Fibroblast of gingiva (primary cell): ENCODE data around the gene TFAP2E.
"Not testable (repeated sequence)": the region's sequence is repeated elsewhere in the genome, so short reads cannot be mapped to it uniquely, and the experiment has no call there.

ENCODE experiments used
- DNase-seq: peaks from one replicate; pipeline ENCODE4 v3.0.0-alpha.2; 2011; ENCODE audit warnings: low read depth

The TFAP2E gene

DNA sequence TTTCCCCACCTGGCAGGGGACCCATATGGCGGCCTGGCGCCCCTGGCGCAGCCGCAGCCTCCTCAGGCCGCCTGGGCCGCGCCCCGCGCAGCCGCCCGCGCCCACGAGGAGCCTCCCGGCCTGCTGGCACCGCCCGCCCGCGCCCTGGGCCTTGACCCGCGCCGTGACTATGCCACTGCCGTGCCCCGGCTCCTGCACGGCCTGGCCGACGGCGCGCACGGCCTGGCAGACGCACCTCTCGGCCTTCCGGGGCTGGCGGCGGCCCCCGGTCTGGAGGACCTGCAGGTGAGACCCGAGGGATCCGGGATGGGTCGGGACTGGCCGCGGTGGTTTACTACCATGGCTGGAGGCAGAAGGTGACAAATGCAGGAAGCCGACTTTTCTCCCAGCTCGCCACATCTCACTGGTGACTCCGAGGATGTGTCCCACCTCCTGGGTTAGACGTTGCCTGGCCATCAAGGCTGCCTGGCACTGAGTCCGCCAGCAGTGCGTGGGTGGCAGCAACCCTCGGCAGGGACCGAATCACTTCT lies 1.1 kb downstream of the TFAP2E start:
- DNase-seq = no peak

DNA sequence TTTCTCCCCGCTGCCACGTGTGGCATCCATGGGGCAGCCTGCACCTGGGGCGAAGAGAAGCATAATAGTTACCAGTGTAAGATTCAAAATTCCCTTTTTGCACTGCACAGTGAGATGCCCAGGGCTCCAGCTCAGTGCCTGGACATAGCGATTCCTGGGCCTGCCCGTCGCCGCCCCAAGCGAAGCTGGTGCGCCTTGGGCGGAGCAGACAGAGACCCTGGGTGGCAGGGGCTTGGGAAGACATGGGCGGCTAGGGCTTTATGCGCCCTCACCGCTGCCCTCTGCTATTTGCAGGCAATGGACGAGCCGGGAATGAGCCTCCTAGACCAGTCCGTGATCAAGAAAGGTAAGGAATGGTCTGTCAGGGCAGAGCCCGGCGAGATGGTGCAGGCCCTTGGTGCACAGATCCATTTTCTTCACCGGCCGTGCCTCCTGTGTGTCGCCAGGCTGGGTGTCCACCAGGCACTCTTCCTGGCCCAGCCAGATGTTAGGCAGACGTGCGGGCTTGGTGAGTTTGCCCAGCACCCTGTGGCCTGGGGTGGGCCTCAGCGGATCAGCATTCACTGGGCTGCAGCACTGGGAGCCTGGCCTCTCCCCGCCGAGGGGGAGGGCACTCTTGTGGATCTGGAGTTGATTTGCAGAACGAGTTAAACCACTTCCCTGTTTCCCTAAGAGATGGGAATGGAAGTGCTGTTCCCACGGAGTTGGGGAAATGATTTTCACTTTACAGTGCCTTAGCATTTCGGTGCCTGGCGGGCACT lies 1.7 kb downstream of the TFAP2E start:
- DNase-seq = no peak

DNA sequence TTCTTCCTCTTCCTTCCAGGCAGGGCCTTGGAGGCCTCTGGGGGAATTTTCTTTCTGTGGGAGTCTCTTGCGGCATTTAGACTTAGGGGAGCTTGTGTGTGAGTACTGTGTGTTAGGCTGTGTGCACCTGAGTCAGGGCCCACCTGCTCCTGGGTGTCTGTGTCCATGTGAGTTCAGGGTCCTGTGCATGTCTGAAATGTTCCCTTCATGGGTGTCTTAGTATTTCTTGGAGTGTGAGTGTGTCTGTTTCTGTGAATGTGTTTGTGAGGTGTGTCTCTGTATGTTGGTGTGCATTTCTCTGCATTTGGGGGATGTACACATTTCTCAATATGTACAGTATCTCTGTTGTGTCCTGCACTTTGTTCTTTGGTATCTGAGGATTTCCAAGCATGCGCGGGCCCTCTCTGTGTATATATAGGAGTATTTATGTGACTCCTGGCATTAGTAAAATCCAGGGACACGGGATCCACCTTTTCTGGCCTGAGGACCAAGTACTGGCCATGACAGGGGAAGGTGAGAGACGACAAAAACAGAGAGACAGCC lies 2.4 kb downstream of the TFAP2E start:
- no peak for DNase-seq

DNA sequence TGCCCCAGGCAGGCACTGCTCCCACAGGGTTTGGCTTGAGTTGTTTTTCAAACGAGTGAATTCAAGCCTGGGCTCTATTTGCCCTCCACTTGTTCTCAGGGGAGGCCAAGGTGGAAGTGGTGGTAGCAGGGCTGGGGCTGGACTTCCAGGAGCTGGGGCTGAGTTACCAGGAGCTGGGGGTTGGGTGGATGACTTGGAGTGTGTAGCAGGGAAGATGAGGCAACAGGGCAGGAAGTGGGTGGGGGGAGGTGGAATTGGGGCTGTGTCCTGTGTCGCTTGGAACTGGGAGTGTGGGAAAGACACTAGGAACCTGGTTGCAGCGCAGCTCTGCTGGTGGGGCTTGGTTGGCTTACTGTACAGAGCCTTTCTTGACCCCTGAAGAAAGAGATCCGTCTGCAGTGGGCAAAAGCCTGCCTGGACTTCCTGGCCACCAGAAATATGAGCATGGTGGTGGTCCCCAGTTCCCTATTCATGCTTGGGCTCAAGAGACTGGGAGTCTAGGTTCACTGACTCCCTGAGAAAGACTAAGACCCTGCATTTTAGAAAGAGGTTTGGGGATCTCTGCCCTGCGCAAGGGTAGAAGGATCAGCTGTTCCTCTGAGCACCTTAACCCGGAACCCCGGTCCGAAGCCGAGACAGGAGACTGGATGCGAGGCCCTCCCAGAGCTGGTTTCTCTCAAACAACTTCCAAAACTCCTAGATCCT lies 3.1 kb downstream of the TFAP2E start:
- no peak for DNase-seq

DNA sequence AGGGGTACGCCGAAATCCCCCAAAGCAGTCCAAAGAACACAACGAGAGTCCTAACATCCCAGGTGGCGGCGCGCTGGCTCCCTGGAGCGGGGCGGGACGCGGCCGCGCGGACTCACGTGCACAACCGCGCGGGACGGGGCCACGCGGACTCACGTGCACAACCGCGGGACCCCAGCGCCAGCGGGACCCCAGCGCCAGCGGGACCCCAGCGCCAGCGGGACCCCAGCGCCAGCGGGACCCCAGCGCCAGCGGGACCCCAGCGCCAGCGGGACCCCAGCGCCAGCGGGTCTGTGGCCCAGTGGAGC lies 3.6 kb downstream of the TFAP2E start:
- not testable (repeated sequence) for DNase-seq

DNA sequence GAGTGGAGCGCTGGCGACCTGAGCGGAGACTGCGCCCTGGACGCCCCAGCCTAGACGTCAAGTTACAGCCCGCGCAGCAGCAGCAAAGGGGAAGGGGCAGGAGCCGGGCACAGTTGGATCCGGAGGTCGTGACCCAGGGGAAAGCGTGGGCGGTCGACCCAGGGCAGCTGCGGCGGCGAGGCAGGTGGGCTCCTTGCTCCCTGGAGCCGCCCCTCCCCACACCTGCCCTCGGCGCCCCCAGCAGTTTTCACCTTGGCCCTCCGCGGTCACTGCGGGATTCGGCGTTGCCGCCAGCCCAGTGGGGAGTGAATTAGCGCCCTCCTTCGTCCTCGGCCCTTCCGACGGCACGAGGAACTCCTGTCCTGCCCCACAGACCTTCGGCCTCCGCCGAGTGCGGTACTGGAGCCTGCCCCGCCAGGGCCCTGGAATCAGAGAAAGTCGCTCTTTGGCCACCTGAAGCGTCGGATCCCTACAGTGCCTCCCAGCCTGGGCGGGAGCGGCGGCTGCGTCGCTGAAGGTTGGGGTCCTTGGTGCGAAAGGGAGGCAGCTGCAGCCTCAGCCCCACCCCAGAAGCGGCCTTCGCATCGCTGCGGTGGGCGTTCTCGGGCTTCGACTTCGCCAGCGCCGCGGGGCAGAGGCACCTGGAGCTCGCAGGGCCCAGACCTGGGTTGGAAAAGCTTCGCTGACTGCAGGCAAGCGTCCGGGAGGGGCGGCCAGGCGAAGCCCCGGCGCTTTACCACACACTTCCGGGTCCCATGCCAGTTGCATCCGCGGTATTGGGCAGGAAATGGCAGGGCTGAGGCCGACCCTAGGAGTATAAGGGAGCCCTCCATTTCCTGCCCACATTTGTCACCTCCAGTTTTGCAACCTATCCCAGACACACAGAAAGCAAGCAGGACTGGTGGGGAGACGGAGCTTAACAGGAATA lies 4.2 kb downstream of the TFAP2E start:
- DNase-seq = no peak

DNA sequence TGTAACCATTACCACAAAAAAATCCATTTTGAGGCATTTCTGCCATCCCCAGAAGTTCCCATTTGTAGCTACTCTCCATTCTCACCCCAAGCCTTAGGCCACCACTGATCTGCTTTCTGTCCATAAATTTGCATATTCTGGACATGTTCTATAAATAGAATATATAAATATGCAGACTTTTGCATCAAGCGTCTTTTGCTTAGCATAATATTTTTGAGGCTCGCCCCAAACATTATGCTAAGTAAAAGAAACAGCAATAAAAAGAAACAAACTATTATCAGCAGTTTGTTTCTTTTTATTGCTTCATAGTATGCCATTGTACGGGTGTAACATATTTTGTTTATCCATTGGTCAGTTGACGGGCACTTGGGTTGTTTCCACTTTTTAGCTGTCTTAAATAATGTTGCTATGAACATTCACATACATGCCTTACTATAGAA lies 7.9 kb downstream of the TFAP2E start:
- DNase-seq = no peak

DNA sequence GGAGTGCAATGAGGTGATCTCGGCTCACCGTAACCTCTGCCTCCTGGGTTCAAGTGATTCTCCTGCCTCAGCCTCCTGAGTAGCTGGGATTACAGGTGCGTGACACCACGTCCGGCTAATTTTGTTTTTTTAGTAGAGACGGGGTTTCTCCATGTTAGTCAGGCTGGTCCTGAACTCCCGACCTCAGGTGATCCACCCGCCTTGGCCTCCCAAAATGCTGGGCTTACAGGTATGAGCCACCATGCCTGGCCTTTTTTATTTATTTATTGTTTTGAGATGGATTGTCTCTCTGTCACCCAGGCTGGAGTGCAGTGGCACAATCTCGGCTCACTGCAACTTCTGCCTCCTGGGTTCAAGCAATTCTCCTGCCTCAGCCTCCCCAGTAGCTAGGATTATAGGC lies 8.5 kb downstream of the TFAP2E start:
- DNase-seq = not testable (repeated sequence)

DNA sequence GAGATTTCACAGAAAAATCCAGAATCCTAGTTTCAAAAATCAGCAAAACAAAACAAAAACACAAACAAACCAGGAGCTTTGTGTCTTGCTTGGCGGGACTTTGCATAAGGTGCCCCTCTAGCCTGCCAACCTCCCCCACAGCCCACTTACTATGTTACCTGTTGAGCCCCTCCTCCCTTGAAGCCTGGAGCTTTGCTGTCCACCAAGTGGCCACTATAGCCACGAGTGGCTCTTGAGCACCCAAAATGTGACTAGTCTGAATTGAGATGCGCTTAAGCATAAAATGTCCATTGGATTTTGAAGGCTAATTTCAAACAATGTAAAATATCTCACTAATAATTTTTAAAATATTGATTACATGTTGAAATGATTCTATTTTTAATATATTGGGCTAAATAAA lies 12.2 kb downstream of the TFAP2E start:
- DNase-seq = no peak

DNA sequence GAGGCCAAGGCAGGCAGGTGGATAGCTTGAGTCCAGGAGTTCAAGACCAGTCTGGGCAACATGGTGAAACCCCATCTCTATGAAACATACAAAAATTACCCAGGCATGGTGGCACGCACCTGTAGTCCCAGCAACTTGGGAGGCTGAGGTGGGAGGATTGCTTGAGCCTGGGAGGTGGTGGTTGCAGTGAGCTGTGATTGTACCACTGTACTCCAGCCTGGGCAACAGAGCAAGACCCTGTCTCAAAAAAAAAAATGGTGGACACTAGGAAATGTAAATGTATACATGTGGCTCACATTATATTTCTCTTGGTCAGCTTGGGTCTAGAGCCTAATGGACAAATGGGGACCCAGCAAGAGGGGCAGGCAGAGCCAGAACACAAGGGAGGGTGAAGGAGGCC lies 12.7 kb downstream of the TFAP2E start:
- DNase-seq = not testable (repeated sequence)

DNA sequence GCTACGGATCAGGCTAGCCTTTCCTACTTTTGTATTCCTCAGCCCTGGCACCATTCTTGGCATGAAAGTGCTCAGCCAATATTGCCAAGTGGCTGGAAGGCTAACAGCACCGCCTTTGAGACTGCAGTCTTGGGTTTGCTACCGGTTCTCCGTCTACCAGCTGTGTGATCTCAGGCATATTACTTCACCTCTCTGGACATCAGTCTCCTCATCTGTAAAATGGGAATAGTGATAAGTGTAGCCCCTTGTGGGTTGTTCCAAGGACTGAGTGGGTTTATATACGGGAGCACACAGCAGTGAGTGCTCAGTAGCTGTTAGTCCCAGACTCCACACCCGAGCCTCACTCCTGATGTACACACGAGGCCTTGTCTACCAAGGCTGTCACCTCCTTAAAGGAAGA lies 13.7 kb downstream of the TFAP2E start:
- DNase-seq = no peak

DNA sequence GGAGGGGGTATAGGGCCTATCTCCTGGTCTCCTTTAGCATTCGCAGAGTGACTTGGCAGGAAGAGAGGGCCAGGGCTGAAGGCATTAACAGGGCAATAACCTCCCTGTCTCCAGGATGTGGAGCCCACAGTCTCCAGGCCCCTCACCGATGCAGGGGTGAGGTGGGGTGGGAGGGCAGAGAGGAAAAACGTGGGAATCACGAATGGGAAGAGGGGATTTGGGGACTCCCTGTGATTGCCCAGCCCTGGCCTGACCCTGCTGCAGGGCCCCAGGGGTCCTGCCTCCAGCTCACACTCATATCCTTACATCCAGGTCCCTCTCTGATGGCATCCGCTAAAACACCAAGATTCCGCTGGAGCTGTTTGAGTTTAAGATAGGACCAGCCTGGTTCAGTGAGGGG lies 14.6 kb downstream of the TFAP2E start:
- DNase-seq = no peak

DNA sequence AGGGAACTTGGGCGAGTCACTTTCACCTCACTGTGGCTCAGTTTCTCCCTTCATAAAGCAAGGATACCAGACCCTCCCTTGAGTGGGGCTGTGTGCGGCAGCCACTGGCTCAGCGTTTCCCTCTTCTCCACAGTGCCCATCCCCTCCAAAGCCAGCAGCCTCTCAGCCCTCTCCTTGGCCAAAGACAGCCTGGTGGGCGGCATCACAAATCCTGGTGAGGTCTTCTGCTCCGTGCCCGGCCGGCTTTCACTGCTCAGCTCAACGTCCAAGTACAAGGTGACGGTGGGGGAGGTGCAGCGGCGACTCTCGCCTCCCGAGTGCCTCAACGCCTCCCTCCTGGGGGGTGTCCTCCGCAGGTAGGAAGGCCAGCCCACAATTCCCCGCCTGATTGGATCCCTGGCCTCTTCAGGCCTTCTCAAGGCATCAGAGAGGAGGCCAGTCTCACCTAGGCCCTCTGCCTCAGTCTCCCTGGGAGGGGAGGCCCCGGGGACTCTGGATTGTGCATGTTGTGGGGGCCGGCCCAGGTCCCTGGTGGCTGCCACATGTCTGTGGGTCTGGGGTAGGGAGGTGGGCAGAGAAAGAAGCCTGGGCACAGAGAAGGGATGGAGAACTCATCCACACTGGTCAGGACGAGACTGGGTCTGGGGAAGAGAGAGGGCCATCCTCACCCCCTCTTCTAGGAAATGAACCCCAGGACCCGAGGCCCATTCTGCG lies 15.2 kb downstream of the TFAP2E start:
- DNase-seq = no peak

DNA sequence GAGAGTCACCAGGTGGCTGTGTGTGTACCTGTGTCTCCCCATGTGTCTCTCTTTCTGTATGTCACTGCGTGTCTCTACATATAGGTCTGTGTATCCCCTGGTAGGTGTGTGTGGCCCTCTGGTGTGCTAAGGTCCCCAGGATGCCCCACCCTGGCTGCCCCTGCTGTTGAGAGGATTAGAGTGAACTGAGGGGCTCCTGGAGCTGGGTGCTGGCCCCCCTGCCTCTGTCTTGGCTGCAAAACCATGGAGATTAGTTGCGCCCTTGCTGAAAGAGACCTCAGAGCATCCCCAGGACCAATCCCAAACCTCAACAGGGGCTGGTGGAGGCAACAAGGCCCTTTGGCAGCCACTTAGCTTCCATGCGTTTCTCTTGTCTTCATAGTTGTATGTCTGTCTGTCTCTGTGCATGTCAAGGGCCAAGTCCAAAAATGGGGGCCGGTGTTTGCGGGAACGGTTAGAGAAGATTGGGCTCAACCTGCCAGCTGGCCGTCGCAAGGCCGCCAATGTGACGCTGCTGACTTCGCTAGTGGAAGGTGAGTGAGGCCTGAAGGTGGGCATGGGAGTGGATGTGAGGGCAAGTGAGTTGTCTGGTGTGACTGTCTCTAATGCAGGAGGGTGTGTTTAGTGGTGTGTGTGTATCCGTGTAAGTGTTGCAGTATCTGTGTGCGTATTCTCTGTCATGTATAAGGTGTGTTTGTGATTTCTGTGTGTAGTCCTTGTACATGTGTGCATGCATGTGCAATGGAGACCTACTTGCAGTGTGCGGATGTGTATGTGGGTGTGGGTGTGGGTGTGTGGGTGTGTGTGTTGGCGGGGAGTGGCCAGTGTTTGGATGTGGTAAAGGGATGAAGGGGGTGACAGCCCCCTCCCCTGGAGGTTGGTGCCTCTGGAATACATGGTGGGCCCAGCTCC lies 16.7 kb downstream of the TFAP2E start:
- DNase-seq = no peak

DNA sequence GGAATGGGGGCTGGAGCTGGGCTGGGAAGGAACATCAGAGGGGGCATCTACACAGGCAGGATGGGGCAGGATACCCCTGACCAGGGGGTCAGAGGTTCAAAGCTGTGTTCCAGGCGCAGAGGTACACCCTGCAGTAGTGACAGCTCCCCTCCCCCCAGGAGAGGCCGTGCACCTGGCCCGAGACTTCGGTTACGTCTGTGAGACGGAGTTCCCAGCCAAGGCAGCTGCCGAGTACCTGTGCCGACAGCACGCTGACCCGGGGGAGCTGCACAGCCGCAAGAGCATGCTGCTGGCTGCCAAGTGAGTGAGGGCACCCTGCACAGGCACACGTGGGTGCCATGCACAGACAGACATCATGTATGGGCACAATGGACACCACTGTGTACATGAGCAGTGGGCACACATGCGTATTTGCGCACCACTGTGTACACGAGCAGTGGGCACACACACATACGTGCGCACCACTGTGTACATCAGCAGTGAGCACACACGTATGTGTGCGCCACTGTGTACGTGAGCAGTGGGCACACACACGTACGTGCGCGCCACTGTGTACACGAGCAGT lies 17.4 kb downstream of the TFAP2E start:
- DNase-seq = no peak

DNA sequence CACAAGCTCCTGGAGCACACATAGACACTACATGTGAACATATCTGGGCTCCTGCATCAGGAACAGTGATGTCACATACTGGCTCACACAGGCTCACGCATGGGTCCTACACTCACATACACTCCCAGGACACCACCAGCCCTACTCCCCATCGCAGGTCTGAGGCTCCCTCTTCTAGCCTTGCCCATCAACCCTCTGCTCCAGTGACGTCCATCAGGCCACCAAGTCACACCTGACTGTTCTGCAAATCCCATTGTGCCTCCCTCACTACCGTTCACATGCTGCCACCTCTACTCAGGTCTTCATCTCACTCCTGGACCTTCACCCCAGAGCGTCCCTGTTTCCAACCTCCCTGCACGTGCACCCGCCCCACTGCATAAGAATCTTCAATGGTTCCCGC lies 18.1 kb downstream of the TFAP2E start:
- no peak for DNase-seq

DNA sequence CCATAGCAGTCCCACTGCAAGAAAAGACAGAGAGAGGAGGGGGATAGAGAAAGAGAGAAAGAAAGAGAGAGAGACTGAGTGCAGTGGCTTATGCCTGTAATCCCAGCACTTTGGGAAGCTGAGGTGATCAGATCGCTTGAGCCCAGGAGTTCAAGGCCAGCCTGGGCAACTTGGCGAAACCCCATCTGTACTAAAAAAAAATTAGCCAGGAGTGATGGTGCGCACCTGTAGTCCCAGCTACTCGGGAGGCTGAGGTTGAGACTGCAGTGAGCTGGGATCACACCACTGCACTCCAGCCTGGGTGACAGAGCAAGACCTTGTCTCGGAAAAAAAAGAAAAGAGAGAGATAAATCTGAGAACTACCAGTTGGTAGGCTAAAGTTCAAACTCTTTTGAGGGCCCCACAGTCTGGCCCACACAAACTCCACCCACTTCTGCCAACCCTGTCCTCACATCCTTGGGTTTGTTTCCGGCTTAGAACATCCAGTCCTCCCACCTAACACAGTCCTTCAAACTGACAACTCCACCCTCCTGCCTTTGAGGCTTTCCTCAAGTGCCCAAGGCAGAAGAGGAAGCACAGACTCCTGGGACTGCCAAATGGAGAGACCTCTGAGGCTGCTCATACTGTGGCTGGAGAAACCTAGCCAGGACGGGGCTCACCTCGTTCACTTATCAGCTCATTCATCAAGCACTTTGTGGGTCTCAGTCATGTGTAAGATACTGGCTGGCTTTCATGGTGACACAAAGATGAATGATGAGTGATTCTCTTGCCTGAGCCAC lies 20.1 kb downstream of the TFAP2E start:
- no peak for DNase-seq

DNA sequence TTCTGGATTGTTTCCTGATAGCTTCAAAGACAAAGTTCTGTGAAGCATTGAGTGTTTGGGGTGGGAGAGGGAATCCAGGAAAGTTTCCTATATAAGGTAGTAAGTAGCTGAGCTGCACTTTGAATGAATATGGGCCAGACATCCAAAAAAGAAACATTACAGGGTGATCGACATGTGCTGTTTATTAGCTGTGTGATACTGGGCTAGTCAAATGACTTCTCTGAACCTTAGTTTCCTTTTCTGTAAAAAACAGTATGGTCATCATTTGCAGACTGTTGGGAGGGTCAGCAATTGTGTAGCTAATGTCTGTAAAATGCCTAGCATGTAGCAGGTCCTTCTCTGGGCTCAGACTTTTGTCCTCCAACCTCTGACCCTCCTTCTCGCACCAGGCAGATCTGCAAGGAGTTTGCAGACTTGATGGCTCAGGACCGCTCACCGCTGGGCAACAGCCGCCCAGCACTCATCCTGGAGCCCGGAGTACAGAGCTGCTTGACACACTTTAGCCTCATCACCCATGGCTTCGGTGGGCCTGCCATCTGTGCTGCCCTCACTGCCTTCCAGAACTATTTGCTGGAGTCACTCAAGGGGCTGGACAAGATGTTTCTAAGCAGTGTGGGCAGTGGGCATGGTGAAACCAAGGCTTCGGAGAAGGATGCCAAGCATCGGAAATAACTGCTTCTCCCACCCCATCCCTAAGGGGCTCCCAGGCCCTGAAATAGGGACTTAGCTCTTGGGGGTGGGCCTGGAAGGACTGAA lies 21.1 kb downstream of the TFAP2E start:
- DNase-seq = no peak

DNA sequence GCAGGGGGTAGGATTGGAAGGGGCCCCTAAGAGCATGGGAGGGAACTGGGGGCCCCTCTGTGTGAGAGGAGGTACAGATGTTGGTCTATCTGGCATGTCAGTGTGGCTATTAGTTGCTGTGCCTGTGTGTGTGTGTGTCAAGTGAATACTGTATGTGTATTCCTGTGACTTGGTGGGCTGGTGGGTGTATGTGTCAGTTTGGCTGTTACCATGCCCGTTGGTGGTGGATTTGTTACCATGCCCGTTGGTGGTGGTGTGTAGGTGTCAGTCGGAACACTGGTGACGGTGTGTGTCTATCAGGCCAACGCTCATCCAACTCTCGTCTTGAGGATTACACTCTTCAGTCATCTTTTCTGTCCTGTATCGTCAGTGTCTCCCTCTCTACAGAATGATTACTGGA lies 22.6 kb downstream of the TFAP2E start:
- DNase-seq = no peak
